ENCODE results near the gene ZNF416.

The ZNF416 gene

DNA sequence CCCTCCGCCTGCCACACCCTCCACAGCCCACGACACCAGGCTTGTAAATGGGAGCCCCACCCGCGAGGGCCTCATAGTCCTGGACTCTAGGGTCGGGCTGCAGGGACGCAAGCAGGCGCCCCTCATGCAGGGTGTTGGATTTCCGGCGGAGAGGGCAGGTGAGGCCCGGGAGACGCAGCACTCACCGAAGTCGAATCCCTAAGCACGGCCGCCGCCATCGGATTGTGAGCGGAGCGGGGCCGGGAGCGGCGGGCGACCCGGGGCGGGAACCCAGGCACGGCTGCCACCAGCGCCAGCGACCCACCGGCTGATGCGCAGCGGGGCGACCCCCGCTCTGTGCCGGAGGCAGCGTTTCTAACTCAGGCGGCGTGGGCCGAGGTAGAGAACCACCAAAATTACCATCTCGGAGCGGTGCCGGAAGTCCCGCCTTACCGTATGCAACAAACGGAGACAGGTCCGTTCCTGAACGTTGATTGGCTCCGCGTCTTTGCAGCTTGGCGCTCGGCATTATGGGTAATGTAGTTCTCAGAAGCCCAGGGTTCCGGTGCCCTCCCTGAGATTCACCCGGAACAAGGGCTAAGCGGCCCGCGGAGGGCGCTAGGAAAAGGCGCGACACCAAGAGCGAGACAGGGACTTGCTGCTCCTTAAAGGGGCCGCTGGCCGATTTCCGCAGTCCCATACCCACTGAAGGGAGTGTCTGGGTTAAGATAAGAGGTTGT, at the start of gene ZNF416:
Gene ZNF416, minus strand, starts transcription at position 425 of the 719 bp plus-strand sequence. Its CDS starts 207 bp downstream, at position 218.
- peak; percentile 93 for DNase-seq (ENCODE audit: low read depth)

DNA sequence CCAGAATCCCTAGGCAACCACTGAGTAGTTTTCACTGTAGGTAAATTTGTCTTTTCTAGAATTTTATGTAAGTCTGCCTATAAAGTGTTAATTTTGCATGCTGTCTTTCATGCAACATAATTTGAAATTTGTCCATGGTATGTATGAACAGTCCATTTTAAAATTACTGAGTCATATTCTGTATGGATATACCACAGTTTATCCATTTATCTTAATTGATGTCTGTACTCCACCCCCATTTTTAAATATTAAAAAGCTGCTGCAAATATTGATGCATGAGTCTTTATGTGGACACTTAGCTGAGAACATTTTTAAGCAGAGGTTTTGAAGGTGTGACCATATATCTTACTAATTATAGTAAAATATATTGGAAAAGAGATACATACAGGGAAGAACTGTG, 44.4 kb upstream of the ZNF416 start:
- no peak for DNase-seq (ENCODE audit: low read depth)

DNA sequence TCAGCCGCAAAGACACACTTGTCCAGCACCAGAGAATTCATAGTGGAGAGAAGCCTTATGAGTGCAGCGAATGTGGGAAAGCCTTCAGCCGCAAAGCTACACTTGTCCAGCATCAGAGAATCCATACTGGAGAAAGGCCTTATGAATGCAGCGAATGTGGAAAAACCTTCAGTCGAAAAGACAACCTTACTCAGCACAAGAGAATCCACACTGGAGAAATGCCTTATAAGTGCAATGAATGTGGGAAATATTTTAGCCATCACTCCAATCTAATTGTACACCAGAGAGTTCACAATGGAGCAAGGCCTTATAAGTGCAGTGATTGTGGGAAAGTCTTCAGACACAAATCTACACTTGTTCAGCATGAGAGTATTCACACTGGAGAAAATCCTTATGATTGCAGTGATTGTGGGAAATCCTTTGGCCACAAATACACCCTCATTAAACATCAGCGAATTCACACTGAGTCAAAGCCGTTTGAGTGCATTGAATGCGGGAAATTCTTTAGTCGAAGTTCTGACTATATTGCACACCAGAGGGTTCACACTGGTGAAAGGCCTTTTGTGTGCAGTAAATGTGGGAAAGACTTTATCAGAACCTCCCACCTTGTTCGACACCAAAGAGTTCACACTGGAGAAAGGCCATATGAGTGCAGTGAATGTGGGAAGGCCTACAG, 42.1 kb upstream of the ZNF416 start:
- DNase-seq (ENCODE audit: low read depth), result no peak

DNA sequence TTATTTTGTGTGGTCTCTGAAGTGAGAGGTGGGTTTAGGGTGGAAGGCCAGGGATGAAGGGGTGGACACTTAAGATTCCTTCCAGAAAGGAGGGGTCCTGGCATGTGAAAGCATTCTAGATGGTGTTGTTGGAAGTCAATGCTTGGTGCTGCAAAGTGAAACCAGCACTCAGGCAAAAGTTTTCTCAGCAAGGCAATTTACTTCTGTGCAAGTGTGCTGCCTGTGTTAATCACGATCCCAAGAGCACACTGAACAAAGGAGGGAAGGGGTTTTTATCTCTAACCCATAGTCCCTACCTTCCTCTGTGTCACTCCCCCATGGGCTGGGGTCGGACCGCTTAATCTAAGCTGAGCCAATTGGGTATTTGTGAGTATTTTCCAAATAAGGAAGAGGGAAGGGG, 36.6 kb upstream of the ZNF416 start:
- DNase-seq (ENCODE audit: low read depth), result no peak

DNA sequence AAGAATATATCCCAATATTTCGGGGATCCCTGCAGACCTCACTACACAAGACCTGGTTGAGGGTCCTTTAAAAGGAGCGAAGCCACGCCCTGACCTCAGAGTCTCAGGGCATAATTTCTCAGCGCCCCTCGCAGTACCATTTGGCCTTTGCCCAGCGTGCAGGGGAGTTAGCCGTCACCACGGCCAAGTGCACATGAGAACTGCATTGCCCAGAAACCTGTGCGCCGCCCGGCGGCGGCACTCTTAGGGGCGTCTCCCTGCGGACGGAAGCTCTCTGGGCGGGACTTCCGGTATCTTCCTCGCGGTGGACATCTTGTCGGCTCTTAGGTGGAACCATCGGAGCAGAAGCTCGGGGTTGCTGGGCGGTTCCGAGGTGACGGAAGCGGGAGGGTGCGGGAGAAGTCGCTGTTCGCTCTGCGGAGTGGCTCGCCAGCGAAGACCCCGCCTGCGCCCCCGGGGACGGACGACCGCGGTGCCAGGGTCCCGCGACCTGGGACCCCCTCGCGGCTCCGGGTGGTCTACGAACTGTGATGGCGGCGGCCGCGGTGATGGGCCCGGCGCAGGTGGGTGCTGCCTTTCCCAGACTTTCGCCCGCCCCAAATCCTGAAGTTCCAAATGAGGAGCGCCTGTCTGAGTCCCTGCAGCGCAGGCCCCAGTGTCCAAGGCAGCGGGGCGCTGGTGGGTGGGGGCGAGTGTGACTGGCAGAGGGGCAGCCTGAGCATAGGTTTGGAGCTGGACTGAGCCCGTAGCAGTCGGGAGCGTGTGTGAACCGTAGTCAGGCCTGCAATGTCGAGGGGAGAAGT, 35.4 kb upstream of the ZNF416 start, which contains the start of gene ZNF134:
Gene ZNF134, plus strand, starts transcription at position 302 of the 803 bp plus-strand sequence. CDS start 5,227 bp downstream, outside the sequence.
- DNase-seq (ENCODE audit: low read depth), result peak; percentile 46

DNA sequence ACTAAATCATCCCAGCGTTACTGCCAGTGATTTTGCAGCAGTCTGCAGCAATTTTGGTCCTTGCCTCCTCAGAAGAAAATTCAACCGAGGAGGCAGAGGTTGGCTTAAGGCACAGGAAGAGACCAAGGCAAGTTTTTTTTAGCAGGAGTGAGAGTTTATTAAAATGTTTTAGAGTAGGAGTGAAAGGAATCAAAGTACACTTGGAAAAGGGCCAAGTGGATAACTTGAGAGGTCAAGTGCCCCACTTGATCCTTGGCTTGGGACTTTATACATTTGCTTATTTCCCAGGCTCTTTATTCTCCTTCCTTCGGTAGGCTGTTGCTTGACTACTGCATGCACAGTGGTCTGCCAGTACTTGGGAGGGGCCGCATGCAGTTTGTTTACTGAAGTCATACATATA, 32.4 kb upstream of the ZNF416 start:
- DNase-seq (ENCODE audit: low read depth), result no peak

DNA sequence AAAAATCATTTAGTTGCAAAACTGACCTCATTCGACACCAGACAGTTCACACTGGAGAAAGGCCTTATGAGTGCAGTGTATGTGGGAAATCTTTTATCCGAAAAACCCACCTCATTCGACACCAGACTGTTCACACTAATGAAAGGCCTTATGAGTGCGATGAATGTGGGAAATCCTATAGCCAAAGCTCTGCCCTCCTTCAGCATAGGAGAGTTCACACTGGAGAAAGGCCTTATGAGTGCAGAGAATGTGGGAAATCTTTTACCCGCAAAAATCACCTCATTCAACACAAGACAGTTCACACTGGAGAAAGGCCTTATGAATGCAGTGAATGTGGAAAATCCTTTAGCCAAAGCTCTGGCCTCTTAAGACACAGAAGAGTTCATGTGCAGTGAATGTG, 28.2 kb upstream of the ZNF416 start:
- no peak for DNase-seq (ENCODE audit: low read depth)

DNA sequence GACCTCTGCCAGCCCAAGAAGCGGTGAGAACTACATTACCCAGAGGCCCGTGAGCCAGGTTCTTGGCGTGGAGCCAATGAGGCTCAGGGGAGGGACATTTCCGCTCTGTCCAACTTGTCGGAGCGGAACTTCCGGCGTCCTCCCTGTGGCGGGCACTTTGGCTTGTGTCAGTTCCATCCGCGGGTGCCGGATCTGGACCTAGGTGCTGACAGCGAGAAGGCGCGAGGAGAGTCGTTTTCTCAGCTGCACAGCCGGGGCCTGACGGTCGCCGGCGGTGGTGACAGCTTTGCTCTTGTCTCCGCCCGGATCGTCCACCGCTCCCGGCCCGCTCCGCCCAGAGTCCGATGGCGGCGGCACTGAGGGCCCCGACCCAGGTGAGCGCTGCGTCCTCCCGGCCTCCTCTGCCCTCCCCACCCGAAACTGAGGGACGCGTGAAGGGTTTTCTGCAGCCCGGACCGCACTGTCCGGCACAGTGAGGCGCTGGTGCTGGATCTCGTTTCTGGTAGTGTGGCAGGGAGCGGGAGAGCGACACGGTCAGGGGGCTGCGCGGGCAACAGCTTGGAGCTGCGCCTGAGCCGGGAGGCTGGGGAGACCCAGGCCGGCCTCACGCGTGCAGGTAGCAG, 21.2 kb upstream of the ZNF416 start, which contains the start of gene ZNF530:
Gene ZNF530, plus strand, starts transcription at position 125 of the 623 bp plus-strand sequence. CDS start 4,461 bp downstream, outside the sequence.
- peak; percentile 52 for DNase-seq (ENCODE audit: low read depth)

DNA sequence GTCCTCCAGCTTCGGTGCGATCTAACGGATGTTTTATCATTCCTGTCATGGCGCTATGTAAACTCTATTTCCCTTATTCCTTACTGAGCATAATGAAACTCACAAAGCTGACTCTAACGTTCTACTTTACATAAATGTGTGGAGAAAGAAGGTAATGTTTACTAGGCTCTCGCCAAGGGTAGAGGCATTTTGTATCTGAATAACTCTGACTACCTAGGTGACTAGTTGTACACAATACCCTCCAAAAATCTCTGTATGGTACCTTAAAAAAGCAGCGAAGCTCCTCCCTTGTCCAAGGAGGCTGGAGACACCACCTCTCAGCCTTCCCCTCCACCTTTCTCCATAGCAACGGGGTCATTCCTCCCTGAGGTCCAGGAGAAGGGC, 20.7 kb upstream of the ZNF416 start:
- no peak for DNase-seq (ENCODE audit: low read depth)

DNA sequence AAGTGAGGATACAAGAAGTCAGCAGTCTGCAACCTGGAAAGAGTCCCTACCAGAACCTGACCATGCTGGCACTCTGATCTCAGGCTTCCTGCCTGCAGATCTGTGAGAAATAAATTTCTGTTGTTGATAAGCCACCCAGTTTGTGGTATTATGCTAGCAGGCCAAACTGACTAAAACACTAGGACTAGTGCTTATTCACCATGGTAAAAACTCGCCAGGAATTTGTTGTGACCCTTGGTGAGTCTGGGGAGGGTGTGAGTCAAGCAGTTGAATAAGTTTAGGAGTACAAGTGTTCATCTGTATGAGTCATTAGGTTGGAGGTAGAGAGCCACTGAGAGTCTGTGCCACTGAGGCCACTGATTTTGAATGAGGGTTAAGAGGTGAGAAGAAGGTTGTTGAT, 8.8 kb upstream of the ZNF416 start:
- peak; percentile 91 for DNase-seq (ENCODE audit: low read depth)

DNA sequence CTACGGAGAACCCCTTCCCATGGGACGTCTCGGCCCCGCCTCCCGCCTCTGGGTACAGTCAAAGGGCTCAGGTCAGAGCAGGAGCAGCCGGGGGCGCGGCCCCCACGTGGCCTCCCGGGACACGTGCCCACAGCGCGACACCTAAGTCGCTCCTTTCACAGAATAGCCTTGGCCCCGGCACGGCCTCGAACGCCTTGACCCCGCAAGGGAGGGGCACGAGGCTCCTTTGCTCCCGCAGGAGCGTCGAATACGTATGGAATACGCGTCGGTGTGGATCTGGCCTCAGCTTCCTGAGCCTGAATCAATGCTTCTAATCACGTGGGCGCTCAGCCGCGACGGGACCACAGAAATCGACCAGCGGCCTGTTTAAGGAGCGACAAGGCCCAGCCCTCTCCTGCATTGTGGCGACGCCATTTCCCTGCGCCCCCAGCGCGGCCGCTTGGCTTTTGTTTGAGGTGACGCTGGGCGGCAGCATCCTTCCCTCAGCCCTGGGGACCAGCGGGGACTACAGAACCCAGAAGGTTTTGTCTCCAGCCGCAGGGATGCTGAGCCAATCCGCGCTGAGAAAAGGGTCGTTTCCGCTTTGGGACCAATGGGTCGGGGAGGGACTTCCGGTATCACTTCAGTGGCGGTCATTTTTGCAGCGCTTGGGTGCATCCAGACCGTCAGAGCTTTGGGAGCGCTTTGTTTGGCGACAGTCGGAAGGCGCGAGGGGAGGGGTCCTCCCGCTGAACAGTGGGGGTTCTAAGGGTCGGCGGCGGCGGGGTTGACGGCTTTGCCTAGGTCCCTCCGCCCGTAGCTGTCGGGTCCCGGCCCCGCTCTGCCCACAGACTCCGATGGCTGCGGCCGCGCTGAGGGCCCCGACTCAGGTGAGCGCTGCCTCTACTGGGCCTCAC, 5.1 kb upstream of the ZNF416 start, which contains the start of gene ZIK1:
Gene ZIK1, plus strand, starts transcription at position 625 of the 896 bp plus-strand sequence. Its CDS starts 212 bp downstream, at position 837.
- peak; percentile 70 for DNase-seq (ENCODE audit: low read depth)

DNA sequence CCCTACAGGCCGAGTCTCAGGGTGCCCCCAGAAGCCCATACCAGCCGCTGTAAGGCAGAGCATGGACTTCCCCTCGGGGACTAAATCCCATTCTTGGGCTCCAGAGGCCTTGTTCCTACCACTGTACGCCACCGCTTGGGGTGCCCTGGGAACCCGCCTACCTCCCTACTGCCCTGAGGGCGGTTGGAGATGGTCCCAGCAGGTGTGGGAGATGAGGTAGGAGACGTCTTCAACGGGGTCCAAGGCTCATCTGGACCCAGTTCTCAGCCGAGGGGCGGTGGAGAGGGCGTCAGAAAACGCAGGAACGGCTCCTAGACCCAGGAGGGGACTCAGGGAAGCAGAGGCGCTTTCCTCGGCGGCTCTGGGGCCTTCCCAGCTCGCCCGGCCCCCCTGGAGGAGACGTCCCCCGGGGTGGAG, 4.4 kb upstream of the ZNF416 start:
- no peak for DNase-seq (ENCODE audit: low read depth)

DNA sequence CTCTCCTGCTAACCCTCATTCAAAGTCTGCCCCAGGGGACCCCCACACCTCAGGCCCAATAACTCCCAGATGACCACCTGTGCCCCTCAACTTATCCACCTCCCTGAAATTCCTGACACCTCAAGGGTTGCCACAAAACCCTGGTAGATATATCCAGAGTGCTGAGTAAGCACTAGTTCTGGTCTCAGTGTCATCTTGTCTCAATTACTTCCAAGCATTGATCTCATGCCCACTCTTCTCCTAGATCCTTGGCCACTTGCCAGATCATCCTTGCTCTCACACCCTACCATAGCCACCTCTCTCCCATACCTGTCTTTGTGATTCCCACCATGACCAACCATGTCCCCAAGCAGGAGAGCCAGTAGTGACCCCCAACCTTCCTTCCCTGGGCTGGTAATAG, 2.0 kb downstream of the ZNF416 start:
- DNase-seq (ENCODE audit: low read depth), result no peak

DNA sequence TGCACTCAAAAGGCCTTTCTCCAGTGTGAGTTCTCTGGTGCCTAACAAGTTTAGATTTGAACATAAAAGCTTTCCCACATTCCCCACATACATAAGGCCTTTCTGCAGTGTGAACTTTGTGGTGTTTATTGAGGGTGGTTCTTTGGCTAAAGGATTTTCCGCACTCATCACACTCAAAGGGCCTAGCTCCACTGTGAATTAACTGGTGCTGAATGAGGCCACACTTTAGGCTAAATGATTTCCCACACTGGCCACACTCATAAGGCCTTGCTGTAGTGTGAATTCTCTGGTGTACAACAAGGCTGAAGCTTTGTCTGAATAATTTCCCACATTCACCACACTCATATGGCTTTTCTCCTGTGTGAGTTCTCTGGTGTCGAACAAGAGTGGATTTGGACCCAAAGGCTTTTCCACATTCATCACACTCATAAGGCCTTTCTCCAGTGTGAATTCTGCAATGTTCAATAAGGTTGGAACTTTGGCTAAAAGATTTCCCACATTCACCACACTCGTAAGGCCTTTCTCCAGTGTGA, 6.2 kb downstream of the ZNF416 start:
- DNase-seq (ENCODE audit: low read depth), result no peak

DNA sequence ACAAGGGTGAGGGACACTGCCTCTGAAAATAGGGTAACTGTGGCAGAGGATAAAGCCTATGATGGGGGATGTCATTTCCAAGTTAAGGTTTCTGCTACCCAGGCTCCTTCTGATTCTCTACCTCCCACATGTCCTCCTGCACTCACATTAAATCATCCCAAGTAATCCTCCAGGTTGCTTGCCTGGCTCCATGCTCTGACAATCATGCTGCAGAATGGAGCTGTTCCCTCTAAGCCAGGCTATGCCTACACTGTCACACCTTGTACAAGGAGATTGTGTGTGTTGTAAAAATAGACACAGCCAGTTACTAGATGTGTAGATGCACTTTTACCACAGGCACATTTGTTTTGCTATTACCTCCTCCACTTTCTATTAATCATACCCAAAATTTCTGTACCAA, 8.0 kb downstream of the ZNF416 start:
- DNase-seq (ENCODE audit: low read depth), result no peak

DNA sequence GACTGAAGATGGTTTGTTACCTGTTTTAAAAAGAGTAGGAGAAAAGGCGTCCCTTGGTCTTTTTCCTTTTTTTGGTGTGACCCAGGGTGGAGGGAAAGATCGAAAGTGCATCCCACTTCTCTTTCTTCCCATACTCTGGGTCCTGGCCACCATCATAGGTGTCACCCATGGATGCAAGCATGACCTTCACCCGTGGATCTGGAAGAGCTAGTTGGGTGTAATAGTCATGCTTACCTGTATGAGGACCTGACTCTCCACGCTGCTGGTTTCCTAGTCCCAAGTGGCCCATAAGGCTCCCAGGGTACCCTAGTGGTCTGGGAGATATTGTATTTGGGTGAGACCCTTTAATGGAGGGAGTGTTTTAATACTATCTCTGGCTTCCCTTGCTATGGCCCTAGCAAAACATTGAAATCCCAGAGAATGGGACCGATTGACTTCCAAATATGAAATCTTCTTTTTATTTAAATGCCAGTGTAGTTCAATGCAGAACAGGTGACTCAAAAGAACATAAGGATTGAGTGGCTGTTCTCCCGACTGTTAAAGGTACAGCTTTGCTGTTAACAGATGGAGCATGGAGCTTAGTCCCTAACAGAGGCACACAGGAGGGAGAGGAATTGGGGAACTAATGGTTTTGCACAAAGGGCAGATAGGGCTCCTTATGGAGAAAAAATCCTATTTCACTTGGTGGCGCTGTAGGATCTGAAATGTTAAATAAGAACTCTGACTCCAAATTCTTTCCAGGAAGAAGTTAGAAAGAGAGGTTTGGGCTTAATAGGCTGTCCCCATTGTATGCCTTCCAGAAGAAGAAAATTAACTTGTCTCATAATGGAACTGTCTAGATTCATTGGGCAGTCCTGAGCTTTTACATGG, 12.1 kb downstream of the ZNF416 start:
- DNase-seq (ENCODE audit: low read depth), result no peak

DNA sequence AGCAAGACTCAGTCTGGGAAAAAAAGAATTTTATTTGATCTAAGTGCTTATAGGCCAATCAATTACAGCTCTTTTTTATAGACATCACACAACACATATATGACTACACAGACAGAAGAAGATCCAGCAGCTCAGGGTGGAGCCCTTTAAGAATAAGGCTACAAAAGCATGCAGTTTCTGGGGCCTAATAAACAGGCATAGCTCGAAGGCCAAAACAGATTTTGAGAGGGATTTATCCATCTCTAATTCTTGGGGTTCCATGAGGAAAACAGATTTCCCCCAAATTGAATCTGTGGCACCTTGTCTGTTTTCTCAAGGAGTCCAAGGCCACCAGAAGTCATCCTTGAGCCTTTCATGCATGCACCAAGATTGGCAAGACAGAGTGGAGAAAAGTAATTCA, 15.2 kb downstream of the ZNF416 start:
- no peak for DNase-seq (ENCODE audit: low read depth)

DNA sequence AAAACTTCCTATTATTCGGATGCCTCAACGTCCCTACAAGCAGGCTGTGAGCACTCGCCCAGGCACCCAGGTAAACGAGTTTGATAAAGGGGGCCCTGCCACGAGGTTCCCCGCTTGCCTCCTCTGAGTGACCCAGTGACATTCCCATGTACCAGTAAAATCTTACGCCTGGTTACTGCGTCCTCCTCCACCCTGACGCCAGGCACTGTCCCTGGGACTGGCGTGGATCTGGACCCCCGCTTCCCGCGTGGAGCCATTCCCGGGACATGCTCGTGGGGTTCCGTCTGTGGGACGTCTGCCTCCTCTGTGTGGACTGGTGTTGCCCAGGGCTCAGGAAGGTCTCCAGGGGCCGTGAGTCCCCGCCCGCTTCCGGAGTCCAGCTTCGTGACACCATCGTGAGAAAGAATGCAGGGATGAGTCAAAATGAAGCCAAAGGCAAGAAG, 18.6 kb downstream of the ZNF416 start:
- peak; percentile 67 for DNase-seq (ENCODE audit: low read depth)

DNA sequence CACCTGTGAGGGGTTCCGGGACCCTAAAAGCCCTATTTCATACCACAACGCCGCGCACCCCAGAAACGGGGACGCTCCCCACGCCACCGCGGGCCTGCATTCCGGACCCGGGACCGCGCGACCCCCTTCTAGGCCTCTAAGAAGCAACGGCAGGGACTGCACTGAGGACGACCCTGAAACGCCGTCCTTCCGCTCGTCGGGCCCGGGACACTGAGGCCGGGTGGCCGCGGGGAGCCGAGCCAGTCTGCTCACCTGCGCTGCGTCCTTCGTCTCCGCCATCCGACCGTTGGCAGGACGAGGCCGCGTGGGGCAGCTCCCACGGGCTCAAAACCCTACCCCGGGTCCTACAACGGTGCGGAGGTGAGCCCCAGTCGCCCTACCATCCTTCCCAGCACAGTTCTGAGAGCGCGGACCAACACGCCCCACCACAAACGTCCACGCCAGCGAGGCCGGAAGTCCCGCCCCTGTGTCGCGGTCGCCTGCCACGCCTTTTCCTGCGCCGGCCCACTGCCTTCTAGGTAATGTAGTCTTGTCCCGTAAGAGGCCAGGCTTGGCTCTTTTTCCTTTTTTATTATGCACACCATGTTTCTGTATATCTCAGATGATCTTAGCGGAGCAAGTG, 19.2 kb downstream of the ZNF416 start, which contains the start of gene ZNF550:
Gene ZNF550, minus strand, starts transcription at position 460 of the 622 bp plus-strand sequence. Its CDS starts 181 bp downstream, at position 279.
- peak; percentile 49 for DNase-seq (ENCODE audit: low read depth)
